ENCODE results near the gene CDKAL1. TPM values are rescaled to one million over a fixed set of nuclear protein-coding genes. Genes with fewer than 3 reads are reported as not detected.

Gene CDKAL1
- total and polyA plus RNA-seq, 2 of the 8 experiments (the other 6 are each of a cell fraction or from before 2014, with no cell fraction given), result 8.4 to 24.6 TPM

DNA sequence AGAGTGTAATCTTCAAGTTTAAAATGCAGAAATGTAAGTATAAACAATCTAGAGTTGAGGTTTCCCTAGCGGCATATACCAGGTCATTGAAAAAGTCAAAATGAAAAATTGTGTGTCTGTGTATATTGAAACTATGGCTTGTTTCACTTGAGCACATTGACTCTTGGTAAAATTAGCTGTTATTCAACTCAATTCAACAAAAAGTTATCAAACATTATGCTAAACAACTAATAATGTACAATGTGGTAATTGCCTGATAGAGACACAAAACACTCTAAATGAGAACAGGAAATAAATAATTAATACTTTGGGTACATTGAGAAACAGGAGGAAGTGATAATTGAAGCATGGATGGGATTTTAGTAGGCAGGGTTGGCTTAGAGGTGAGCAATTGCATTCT lies 444.8 kb downstream of the CDKAL1 start:
- no peak overlapping the region for H2BK12ac ChIP-seq (ENCODE audit: low read depth, low read length)
- no peak overlapping the region for H3K23ac ChIP-seq (ENCODE audit: insufficient read length)
- no peak overlapping the region for H3K18ac ChIP-seq (ENCODE audit: extremely low read depth, low read length)
- H2BK5ac ChIP-seq (ENCODE audit: low read depth, low read length), result no peak overlapping the region
- POLR2A ChIA-PET (ENCODE audit: partially characterized antibody), result no interaction called here
- no peak overlapping the region for H3K9ac ChIP-seq (replicated peaks in 1 of 4; ENCODE audit: extremely low read depth in 1 of 4, low read depth in 3 of 4, low read length in 3 of 4)
- H4K5ac ChIP-seq (ENCODE audit: insufficient read length, low read depth, low read length), result no peak overlapping the region
- H3K4me2 ChIP-seq (ENCODE audit: insufficient read depth in 1 of 2, low read depth in 2 of 2, low read length in 2 of 2), result no peak overlapping the region
- H3K36me3 ChIP-seq (ENCODE audit: control insufficient read depth in 2 of 4, insufficient read depth in 4 of 4, low read length in 3 of 4), result no peaks in the 10 kb centered on the region
- 88% methylated on average over 1 of the region's 1 CpG; no CpG with 5 or more reads in 1 of the 2 experiments for WGBS, 2 experiments (ENCODE audit: extremely low coverage in 1 of 2, insufficient coverage in 1 of 2, insufficient read length in 1 of 2, insufficient replicate concordance in 2 of 2, low coverage in 1 of 2, low lambda C conversion rate in 2 of 2, missing lambda C conversion rate in 1 of 2)
- no peak overlapping the region for H2BK120ac ChIP-seq (replicated peaks; ENCODE audit: low read depth, low read length)
- no peaks in the 10 kb centered on the region; a peak in 1 of 7 replicates for H3K4me1 ChIP-seq (replicated peaks in 1 of 4; ENCODE audit: control insufficient read depth in 3 of 4, insufficient read depth in 4 of 4, low read length in 3 of 4)
- H2BK20ac ChIP-seq (ENCODE audit: low read length), result no peak overlapping the region
- no peak overlapping the region for H3K4me3 ChIP-seq (ENCODE audit: extremely low read depth in 1 of 4, insufficient read depth in 2 of 4, low read depth in 3 of 4, low read length in 4 of 4)
- H3K27me3 ChIP-seq (replicated peaks in 1 of 4; ENCODE audit: control insufficient read depth in 3 of 4, extremely low read depth in 1 of 4, insufficient read depth in 3 of 4, low read length in 3 of 4), result no peaks in the 10 kb centered on the region
- no peak overlapping the region for H2AFZ ChIP-seq (ENCODE audit: low read length)
- H3K4ac ChIP-seq (replicated peaks; ENCODE audit: insufficient read length, low read depth, low read length), result no peak overlapping the region
- no peak overlapping the region for H3K56ac ChIP-seq (replicated peaks; ENCODE audit: insufficient read length, low read depth, low read length)
- no peak overlapping the region for H4K91ac ChIP-seq (replicated peaks; ENCODE audit: insufficient read length, low read length)
- H3K14ac ChIP-seq (ENCODE audit: insufficient read length), result no peak overlapping the region
- no peaks in the 10 kb centered on the region for H3K79me2 ChIP-seq (ENCODE audit: control insufficient read depth in 1 of 2, insufficient read depth in 2 of 2, low read length in 2 of 2)
- no peaks in the 10 kb centered on the region for H3K79me1 ChIP-seq (ENCODE audit: low read depth, low read length)
- H3K27ac ChIP-seq (ENCODE audit: low read depth, low read length), result no peak overlapping the region
- peaks cover 0 to 2% of the 10 kb centered on the region in 2 experiments; a peak in 2 of 4 replicates for H3K9me3 ChIP-seq (ENCODE audit: insufficient read depth in 2 of 2, low read depth in 1 of 2, low read length in 1 of 2)
- no peaks in the 10 kb centered on the region for H3K23me2 ChIP-seq (ENCODE audit: low read depth, low read length)
- no peak overlapping the region for H2BK15ac ChIP-seq (ENCODE audit: low read length)
- CTCF ChIA-PET (ENCODE audit: partially characterized antibody), result no interaction called here
- no peak overlapping the region for H2AK5ac ChIP-seq (ENCODE audit: low read depth, low read length)
- H4K20me1 ChIP-seq (replicated peaks in 1 of 2; ENCODE audit: control insufficient read depth in 1 of 2, insufficient read depth in 2 of 2, low read length in 2 of 2), result no peaks in the 10 kb centered on the region
- DNase-seq (ENCODE audit: low read depth in 1 of 2, low spot score in 2 of 2), result no peak
- H4K8ac ChIP-seq (ENCODE audit: extremely low read depth, insufficient read depth, low read length), result no peak overlapping the region
- FAIRE-seq, result no peak
- TF ChIP-seq ZNF274 (IDR thresholded peaks at IDR 0.05; ENCODE audit: borderline replicate concordance, extremely low read depth, low read length) (no peak), NRF1 (IDR thresholded peaks at IDR 0.05; ENCODE audit: low read depth, low read length) (no peak), ASH2L (IDR thresholded peaks at IDR 0.05; ENCODE audit: low read length) (no peak), CTCF (IDR thresholded peaks at IDR 0.05; ENCODE audit: control extremely low read depth in 1 of 3, insufficient read depth in 1 of 3, low read depth in 1 of 3, low read length in 3 of 3) (no peak), SUZ12 (IDR thresholded peaks at IDR 0.05; ENCODE audit: low read length) (no peak), EGR1 (IDR thresholded peaks at IDR 0.05; ENCODE audit: borderline replicate concordance, low read depth, low read length) (no peak), E2F6 (IDR thresholded peaks at IDR 0.05) (no peak), POLR2A (IDR thresholded peaks at IDR 0.05; ENCODE audit: control extremely low read depth in 1 of 2, low read depth in 2 of 2, low read length in 2 of 2) (no peak), POLR2AphosphoS5 (IDR thresholded peaks at IDR 0.05; ENCODE audit: low read depth, low read length) (no peak), CHD2 (IDR thresholded peaks at IDR 0.05; ENCODE audit: low read length) (no peak), SIN3A (conservative IDR thresholded peaks at IDR 0.05 in 1 of 2, IDR thresholded peaks at IDR 0.05 in 1 of 2; ENCODE audit: low read depth in 1 of 2, low read length in 2 of 2) (no peak), JUND (IDR thresholded peaks at IDR 0.05; ENCODE audit: low read length) (no peak)

Measured in H1 (cell line).